HG02763 (cell line): Measurements from ENCODE around the gene PLAAT3.
"Not testable (repeated sequence)": the region's sequence is repeated elsewhere in the genome, so short reads cannot be mapped to it uniquely, and the experiment has no call there.

Source experiments
- ATAC-seq: cut with Tn5 transposase; IDR thresholded peaks from one replicate; pipeline ENCODE4 v1.9.1; 2021; ENCODE audit warnings: mild to moderate bottlenecking, moderate library complexity; ENCODE audit not compliant: unreplicated experiment

PLAAT3 gene

DNA sequence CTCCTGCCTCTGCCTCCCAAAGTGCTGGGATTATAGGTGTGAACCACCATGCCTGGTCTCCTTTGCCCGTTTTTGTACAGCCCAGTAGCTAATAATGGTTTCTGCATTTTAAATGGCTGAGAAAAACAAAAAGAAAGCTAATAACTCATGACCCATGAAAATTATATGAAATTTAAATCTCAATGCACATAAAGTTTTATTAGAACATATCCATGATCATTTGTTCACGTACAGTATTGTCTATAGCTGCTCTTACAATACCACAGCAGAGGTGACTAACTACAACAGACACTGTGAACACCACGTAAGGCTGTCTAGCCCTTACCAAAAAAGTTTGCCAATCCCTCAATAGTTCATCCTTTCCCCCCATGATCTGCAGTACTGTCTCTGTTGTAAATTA, 44.7 kb downstream of the PLAAT3 start:
- ATAC-seq: no peak

DNA sequence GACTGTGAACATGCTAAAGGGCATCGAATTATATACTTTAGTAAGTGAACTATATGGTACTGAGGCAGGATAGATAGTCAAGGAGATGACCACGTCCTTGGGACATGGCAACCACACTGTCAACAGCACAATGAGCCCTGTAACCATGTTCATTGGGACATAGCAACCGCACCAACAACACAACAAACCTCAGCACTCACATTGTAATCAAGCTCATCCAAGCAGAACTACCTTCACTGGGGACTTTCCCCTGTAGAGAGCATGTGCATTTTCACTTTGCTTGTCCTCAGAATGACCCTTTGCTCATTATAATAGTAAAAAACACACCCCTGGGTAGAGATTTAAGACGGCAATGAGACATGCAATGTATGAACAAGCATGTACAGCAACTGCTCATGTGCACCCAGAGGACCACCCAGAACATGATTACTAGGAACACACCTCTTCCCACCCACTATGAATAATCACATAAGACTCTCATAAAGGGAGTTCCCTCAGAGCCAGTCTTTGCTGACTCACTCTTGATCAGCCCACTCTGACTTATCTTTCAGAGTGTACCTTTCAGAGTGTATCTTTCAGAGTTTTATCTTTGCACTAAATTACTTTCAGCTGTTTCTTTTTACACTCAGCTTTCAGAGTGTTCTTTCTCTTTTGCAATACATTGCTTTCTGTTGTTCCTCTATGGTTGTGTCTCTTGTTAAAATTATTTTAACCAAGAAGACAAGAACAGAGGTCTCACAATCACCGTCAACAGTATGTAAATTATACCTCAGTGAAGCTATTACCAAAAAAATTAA, 47.0 kb downstream of the PLAAT3 start:
- peak; percentile 67 for ATAC-seq

DNA sequence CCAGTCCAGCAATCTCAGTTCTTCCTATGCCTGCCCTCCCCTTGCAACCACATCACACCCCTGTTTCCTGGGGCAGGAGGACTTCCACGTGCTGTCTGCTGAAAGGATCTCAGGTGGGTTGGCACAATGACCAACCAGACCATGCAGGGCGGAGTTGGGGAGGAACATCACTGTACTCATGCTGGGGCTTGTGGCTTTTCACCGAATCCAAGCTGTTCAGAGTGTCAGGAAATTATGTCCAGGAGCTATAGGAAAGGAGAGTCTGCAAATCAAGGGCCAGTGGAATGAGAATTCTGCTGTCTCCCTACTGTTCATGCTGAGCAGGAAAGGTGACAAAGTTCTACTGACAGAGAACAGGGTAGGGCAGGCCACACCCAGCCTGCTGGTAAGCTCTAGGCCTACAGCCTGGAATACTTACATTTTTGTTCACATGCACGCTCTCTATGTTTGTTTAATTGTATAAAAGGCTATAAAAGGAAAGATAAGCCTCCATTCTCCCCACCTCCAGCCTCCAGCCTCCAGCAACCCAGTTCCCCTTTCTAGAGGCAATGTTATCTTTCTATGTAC, 49.4 kb downstream of the PLAAT3 start:
- no peak for ATAC-seq

DNA sequence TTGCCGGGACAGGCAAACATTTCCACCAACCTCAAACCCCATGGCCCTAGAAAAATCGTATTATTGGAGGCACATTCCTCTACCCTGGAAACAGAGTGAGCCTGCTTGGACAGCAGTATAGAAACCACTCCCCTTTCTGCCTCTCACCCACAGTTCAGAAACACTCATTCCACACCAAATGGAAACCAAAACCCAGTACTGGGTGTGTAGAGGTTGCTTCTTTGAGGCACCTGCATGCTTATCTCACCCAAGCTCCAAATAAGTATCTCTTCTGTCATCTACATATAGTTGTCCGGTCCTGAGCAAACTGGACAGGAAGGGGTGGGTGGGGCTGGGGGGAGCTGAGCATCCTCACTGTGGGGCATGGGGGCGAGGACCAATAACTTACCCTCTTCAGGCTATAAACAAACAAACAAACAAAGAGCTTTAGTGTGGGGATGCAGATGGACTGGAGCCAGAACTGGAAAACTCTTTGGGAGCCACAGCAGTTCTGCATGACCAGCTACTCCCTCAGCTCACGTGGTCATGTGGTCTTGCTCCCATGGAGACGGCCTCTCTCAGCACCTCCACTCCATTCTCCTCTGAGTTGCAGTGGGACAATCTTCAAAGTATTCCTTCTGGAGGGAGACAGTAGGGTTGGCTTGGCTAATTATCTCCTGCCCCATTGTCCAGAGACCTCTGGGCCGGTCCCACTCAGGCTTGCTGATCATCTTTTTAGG, 50.0 kb downstream of the PLAAT3 start:
- ATAC-seq: peak; percentile 75

DNA sequence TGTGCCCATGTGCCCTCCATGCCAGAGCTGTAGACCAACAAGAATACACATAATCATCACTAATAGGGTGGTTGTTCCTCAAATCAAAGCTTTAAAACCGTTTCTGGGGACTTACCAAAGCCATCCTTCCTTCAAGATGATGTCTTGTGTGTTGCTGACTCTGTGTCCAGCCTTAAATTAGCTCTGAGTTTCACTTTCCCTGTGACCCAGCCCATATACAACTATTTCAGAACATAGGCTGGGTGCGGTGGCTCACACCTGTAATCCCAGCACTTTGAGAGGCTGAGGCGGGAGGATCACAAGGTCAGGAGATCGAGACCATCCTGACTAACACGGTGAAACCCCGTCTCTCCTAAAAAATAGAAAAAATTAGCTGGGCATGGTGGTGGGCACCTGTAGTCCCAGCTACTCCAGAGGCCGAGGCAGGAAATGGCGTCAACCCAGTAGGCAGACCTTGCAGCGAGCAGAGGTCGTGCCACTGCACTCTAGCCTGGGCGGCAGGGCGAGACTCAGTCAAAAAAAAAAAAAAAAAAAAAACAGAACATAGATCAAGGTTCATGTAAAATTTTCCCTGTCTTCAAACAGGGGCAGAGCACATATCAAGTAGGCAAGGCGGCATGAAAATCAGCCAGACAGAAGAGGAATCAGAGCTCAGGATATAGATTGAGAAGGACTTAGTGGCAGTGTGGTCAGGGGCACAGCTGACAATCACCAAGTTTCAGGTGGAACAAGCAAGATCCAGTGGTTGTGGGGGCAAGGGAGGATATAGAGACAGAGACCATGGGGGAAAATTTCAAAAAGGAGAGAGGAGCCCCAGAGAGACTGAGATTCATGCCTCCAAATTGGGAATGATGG, 50.8 kb downstream of the PLAAT3 start, which contains the start of gene PLAAT2:
Gene PLAAT2, minus strand, starts transcription at position 179 of the 855 bp plus-strand sequence. Its CDS starts 55 bp downstream, at position 124.
- ATAC-seq: no peak

DNA sequence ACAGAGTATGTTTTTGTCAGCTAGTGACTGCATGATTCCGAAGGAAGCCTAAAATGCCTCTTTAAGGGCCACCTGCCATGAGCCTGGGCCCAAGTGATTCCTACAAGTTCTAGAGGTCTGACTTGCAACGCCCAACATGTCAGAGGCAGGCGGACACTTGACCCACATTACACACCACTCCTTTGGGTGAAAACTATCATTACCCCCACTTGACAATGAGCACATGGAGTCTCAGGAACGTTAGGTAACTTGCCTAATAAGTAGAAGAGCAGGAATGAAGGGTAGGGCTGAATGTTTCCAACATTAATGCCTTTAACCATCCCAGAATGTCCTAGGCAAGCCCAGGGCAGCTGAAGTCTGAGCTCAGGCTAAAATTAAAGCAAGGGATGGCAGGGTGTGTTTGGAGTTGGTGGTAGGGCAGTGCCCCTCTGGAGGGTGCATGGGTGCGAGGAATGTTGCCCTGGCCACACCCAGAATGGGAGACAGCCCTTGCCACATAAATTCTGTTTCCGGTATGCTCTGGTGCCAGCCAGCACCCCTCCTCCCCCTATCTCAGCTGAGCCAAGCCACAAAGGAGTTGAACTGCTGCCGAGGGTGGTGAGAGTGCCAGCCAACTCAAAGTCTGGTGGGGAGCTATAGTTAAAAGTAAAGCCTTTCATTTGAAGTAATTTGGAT, 53.6 kb downstream of the PLAAT3 start:
- ATAC-seq: no peak

DNA sequence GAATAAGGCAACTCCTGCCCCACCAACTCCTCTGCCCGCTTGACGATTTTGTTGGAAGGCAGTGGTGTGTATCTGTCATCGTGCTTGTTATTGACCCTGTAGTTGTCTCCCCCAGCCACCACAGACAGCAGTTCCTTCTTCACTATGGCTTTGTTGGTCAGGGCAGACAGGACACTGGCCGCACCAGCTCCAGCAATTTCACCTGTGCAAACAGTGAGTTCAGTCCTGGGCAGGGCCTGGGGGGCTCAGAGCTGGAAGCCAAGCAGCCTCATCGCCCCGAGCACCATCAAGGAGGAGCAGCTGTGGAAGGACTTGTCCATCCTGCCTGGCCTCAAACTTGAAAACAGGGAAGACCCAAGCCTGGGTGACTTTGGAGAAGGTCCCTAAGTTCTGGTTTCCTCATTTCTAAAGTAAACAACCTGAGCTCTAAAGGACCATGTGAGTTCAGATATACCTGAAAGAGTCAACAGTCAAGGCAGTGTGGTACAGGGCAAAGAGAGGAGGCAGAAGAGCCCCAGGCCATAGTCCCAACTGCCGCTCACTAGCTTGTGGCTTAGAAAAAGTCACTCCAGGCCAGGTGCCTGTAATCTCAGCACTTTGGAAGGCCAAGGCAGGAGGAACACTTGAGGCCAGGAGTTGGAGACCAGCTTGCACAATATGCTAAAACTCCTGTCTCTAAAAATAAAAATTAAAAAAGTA, 55.6 kb downstream of the PLAAT3 start:
- no peak for ATAC-seq

DNA sequence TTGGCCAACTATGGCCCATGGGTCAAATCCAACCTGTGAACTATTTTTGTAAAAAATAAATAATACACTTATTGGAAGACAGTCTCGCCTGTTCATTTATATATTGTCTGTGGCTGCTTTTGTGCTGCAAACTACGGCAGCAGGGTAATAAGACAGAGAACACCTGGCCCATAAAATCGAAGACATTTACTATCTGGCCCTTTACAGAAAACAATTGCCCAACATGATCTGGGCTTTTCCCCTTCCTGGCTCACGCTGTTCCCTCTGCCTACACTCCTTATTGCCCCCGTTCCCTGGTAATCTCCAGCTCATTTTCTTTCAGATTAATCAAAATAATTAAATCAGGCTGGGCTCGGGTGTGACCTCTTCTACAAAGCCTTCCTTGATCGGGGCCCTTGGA, 56.7 kb downstream of the PLAAT3 start:
- ATAC-seq: no peak

DNA sequence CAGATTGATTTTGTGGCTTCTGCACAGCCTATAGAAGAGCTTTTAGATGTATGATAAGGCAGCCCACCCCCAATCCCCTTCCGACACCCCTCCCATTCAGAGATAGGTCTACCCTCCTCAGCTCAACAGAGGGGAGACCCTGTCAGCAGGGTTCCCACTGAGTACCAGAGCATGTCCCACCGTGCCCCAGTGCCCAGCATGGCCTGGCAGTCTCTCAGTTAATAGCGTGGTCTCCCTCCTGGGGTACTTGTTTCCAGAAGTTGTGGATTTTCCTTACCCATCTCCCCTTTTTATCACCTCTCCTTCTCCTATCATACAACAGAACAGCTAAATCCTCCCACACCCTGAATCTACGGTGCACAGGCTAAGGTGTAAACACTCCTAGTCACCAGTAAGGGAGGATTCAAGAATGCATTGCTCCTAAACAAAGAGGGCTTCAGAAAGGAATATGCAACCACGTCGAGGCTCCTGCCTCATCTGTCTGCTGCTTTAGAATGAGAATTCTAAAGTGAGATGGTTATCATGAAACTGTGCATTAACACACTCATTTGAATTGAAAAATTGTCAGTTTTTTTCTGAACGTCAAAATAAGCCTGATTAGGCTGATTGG, 57.7 kb downstream of the PLAAT3 start:
- no peak for ATAC-seq

DNA sequence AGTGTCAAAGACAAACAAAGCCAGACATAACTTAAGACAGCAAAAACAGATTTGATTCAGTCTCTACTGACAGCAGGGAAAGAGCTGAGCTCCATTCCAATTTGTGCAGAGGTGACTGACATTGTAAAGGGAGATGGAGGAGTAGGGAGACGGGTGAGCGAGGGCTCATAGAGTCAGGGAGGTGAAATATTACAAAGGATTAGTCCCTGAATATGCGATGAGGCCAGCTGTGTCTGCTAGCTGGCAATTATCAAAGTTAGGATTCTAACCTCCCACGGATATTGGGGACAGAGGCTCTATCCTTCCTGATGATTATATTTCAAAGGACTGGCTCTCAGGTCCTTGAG, 59.4 kb downstream of the PLAAT3 start:
- no peak for ATAC-seq

DNA sequence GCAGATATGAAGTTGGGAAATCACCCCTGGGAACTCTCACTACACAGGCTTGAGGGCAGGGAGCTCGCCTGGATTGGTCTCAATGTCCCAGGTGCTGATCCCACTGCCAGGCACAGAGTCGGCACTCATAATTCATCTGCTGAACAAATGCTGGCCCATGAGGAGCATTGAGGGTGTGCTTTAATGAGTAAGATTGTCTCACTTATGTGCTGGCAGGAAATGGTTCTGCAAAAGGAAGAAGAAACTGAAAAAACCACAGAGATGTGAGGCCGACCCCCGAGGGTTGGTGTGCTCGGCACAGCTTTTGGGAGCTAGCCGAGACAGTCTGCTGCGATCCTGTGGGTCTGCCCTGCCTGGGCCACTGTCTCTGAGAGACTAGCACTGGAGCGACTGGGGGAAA, 60.5 kb downstream of the PLAAT3 start:
- peak; percentile 54 for ATAC-seq

DNA sequence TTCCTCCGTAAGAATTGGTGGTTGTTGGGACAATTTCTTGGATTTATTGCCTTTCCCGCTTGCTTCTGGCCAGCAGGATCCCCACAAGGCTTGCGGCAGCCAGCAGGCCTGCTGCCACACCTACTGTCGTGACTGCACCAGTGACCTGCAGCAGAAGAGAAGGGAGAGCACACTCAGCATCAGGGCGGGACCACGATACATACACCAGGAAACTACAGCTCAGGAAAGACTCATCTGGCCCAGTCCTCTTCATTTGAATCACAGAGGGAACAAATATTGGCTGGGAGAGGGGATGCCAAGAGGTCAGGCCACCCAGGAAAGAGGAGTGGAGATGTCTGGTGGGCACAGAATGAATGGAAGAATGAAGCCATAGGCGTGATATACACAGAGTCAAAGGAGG, 61.3 kb downstream of the PLAAT3 start:
- no peak for ATAC-seq

DNA sequence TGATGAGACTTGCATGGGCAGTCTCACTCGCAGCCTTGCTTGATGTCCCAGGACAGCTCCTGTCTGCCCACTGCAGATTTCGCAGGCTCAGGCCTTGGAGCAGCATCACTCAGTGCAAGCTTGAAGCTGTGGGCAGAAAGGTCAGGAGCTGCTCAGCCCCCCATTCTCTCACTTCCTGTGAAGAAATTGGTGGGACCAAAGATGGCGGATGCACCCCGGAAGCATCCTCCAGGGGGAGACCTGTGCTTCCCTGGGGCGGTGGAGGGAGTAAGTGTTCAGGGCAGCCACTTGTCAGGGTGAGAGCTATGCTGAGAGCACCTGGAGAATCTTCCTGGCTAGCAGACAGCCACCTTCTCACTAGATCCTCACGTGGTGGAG, 62.4 kb downstream of the PLAAT3 start:
- ATAC-seq: no peak

DNA sequence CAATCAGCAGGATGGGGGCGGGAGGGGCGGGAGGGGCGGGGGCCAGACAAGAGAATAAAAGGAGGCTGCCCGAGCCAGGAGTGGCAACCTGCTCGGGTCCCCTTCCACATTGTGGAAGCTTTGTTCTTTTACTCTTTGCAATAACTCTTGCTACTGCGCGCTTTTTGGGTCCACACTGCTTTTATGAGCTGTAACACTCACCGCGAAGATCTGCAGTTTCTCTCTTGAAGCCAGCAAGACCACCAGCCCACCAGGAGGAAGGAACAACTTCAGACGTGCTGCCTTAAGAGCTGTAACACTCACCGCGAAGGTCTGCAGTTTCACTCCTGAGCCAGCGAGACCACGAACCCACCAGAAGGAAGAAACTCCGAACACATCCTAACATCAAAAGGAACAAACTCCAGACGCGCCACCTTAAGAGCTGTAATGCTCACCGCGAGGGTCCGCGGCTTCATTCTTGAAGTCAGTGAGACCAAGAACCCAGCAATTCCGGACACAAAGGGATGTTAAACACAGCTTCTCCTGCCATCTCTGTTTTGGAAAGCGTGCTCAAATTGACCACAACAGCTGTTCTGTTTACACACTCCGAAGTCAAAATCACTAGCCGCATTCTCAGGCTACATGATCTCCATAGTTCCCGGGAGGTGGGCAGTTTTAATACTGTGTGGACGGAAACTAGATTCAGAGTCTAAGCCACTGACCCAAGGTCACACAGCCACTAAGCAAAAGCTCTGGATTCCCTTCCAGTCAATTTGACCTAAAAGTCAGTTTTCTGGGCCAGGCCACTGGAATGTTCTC, 62.9 kb downstream of the PLAAT3 start:
- ATAC-seq: no peak

DNA sequence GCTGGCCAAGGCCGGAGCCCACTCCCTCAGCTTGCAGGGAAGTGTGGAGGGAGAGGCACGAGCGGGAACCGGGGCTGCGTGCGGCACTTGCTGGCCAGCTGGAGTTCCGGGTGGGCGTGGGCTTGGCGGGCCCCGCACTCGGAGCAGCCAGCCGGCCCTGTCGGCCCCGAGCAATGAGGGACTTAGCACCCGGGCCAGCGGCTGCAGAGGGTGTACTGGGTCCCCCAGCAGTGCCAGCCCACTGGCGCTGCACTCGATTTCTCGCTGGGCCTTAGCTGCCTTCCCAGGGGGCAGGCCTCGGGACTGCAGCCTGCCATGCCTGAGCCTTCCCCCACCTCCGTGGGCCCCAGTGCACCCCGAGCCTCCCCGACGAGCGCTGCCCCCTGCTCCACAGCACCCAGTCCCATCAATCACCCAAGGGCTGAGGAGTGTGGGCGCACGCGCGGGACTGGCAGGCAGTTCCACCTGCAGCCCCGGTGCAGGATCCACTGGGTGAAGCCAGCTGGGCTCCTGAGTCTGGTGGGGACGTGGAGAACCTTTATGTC, 64.0 kb downstream of the PLAAT3 start:
- not testable (repeated sequence) for ATAC-seq

DNA sequence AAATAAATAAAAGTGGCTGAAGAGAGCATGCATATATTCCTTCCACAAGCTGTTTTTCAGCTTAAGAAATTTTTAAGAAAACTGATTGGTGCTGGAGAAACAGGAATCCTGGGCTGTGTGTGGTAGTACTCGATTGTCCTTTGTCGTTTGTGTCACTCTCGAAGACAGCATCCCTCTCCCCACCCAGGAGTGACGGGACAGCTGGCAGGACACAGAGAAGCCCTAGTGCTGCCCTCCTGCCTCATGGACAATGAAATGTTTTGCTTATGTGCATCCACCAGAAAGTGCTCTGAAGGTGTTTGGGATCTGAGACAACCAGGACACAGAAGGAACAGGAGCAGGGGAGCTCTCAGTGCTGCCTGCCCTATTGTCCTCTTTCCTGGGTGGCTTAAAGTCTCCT, 64.8 kb downstream of the PLAAT3 start:
- no peak for ATAC-seq

DNA sequence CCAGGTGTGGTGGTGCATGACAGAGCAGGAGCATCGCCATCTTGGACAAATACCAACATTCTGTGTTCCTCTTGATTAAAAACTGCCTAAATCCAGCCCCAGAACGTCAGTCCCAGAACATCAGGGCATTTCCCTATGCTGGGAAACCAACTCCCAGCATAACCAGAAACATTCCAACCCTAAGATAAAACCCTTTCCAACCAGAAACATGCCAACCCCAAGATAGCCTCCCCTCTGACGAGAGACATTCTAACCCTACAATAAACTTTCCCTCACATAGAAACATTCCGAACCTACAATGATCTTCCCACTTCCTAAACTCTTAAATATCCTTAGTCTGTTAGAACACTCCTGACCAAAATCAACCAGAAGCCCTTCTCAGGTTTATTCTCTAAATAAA, 66.1 kb downstream of the PLAAT3 start:
- ATAC-seq: no peak

DNA sequence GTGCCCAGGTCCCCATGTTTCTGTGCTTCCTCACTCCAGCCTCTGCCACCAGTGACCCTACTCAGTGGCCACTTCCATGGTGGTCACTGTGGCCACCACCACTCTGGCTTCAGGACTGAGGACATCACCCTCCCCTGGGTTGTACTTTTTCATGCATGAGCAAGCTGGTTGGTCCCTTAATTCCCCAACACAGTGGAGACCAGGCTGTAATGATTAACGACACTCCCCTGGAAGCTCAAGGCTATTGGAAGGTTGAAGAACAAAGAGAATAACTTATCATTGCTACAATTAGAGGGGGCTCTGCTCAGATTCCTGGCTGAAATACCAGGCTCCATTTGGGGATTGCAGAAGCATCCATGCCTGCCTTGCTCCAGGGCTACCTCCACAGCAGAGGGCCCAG, 67.2 kb downstream of the PLAAT3 start:
- ATAC-seq: no peak

DNA sequence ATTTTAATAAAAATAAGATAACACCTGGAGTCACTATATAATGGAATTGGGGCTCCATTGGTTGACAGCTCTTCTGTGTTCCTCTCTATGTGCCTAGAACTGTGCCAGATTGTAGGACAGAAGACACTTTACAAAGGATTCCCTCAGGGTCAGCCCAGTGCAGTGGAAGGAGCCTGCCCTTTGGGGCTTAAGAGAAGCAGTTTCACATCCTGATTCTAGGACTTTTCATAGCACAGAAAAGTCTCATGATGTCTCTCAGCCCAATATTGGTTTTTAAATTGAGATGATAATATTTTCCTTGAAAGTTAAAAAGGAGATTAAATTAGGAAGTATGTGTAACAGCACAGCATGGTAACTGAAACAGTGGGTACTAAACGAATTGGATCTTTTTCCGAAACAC, 70.5 kb downstream of the PLAAT3 start:
- no peak for ATAC-seq
